Stimulated activated CD4-positive, alpha-beta T cell treated with anti-CD3 and anti-CD28 coated beads, Interleukin-4, amount 100 ng/mL, for 1 hour (primary cell): ENCODE measurements around the gene GGA3.
"Not testable (repeated sequence)": the region's sequence is repeated elsewhere in the genome, so short reads cannot be mapped to it uniquely, and the experiment has no call there.

Experiments
- DNase-seq: peaks from one replicate; pipeline ENCODE4 v3.0.0-alpha.2; 2020

Gene GGA3

GRCh38 chr17:75261336-75262111 lies at the start of gene GGA3, which contains the start of gene MRPS7:
Gene GGA3, minus strand, starts transcription at chr17:75261606. Its CDS starts 19 bp downstream, at chr17:75261587.
Gene MRPS7, plus strand, starts transcription at chr17:75261879. Its CDS starts 22 bp downstream, at chr17:75261901.
- peak; percentile 96 for DNase-seq

DNA sequence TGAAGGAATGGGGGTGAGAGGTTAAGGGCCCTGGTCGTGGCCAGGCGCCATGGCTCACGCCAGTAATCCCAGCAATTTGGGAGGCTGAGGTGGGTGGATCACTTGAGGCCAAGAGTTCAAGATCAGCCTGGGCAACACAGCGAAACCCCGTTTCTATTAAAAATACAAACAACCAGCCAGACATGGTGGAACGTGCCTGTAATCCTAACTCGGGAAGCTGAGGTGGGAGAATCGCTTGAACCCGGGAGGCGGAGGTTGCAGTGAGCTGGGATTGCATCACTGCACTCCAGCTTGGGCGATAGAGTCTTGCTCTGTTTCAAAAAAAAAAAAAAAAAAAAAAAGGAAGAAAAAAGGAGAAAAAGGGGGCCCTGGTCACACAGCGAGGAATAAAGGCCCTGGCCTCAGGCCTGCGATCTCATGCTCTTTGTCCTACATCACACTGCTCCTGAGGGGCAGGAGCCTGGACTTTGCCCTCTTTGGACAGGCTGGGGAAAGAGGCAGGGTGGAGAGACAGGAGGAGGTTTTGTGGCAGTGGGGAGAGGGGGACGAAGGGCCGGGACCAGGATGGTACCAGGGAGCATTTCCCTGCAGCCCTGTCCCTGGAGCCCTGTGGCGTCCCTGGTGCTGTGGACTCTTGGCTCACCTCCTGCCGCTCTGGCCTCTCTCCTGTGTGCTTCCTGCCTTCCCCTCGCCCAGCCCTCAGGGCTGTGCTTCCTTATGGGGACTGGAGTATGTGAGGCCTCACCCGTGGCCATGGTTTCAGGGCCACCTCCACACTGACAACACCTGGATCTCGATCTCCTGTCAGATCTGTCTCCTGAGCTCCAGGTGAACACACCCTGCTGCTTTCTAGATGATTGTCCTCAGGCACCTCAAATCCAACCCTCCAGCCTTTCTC lies 47.6 kb upstream of the GGA3 start:
- no peak for DNase-seq

DNA sequence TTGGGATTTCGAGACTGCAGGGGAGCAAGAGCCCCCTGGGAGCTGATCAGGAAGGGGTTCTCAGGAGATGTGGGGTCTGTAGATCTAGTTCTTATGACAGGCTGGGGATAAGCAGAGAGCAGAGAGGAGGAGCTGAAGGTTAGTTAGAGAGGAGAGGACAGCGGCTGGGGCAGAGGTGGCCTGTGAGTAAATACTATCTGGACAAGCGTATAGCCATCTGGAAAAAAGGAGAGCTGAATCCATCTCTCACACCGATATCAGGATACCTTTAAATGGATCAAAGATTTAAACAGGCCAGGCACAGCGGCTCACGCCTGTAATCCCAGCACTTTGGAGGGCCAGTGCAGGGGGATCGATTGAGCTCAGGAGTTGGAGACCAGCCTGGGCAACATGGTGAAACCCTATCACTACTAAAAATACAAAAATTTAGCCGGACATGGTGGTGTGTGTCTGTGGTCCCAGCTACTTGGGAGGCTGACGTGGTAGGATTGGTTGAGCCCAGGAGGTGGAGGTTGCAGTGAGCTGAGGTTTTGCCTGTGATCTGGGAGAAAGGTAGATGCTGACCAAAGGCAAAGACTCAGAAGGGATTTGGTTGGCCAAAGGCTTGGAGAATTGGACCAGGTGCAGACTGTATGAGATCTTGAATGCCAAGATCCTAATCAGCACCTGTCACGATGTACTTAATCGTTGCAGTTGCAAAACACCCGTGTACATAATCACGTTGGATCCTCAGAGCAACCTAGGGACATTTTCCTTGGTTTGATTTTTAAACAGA lies 46.7 kb upstream of the GGA3 start:
- DNase-seq: no peak

- no peak for DNase-seq
Observed at GRCh38 chr17:75301502-75302206, 40.2 kb upstream of the GGA3 start.

- no peak for DNase-seq
Observed at GRCh38 chr17:75301049-75301448, 39.6 kb upstream of the GGA3 start.

DNA sequence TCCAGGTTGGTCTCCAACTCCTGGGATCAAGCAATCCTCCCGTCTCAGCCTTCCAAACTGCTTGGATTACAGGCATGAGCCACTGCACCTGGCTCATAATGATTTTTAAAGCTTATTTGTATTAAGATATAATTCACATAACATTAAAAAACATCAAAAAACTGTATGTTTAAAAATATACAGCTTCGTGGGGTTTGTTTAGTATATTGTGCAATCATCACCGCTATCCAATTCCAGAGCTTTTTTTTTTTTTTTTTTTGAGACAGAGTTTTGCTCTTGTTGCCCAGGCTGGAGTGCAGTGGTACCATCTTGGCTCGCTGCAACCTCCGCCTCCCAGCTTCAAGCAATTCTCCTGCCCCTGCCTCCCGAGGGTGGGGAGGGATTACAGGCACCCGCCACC lies 38.9 kb upstream of the GGA3 start:
- no peak for DNase-seq

GRCh38 chr17:75295201-75296158 lies 34.1 kb upstream of the GGA3 start:
- DNase-seq: no peak

GRCh38 chr17:75292810-75293448 lies 31.5 kb upstream of the GGA3 start:
- DNase-seq: not testable (repeated sequence)

GRCh38 chr17:75289832-75290337 lies 28.5 kb upstream of the GGA3 start:
- peak; percentile 72 for DNase-seq

GRCh38 chr17:75289115-75289831 lies 27.9 kb upstream of the GGA3 start, which contains the start of gene SLC25A19:
Gene SLC25A19, minus strand, starts transcription at chr17:75289433. Its CDS starts 2,669 bp downstream, at chr17:75286764.
- DNase-seq: peak; percentile 93

GRCh38 chr17:75288770-75289114 lies 27.3 kb upstream of the GGA3 start:
- no peak for DNase-seq

DNA sequence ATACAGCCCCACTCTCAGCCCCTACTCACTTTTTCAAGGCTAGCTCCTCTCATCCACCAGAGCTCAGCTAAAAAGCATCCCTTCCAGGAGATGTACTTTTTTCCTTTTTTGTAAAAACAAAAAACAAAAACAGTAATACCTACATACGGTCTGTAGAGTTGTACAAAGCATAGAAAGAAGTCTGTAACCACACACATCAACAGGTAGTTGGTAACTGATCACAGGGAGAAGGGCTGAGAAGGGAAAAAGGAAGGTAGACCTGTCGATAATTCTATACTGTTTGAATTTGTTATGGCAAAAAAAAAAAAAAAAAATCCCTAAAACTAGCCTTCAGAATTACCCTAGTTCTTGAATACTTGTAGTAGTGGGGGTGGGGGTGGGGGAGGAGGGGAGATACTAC lies 27.0 kb upstream of the GGA3 start:
- no peak for DNase-seq

DNA sequence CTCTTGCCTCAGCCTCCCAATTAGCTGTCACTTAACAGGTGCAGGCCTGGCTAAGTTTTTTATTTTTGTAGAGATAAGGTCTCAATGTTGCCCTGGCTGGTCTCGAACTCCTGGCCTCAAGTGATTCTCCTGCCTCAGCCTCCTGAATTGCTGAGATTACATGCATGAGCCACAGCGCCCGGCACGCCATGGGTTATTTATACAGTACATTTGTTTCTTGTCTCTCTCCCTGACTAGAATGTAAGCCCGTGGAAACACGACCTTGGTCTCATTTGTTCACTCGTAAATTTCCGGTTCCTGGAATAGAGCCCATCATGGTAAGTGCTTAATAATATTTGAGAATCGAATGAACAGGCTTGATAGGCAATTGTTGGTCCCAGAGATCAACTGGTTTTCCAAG lies 25.8 kb upstream of the GGA3 start:
- DNase-seq: no peak

DNA sequence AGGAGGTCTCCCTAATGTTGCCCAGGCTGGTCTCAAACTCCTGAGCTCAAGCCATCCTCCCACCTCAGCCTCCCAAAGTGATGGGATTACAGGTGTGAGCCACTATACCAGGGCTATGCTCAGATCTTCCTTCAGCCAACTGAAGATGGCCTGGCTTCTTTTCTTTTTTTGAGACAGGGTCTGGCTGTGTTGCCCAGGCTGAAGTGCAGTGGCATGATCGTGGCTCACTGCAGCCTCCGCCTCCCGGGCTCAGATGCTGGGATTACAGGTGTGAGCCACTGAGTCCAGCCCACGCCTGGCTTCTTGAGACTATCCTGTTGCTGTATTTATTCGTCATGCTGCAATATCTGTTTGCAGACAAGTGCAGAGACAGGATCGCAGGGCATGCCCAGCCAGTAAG lies 23.7 kb upstream of the GGA3 start:
- no peak for DNase-seq

GRCh38 chr17:75280189-75280588 lies 18.8 kb upstream of the GGA3 start:
- DNase-seq: not testable (repeated sequence)

- DNase-seq: no peak
Observed at GRCh38 chr17:75277664-75278071, 16.3 kb upstream of the GGA3 start.

DNA sequence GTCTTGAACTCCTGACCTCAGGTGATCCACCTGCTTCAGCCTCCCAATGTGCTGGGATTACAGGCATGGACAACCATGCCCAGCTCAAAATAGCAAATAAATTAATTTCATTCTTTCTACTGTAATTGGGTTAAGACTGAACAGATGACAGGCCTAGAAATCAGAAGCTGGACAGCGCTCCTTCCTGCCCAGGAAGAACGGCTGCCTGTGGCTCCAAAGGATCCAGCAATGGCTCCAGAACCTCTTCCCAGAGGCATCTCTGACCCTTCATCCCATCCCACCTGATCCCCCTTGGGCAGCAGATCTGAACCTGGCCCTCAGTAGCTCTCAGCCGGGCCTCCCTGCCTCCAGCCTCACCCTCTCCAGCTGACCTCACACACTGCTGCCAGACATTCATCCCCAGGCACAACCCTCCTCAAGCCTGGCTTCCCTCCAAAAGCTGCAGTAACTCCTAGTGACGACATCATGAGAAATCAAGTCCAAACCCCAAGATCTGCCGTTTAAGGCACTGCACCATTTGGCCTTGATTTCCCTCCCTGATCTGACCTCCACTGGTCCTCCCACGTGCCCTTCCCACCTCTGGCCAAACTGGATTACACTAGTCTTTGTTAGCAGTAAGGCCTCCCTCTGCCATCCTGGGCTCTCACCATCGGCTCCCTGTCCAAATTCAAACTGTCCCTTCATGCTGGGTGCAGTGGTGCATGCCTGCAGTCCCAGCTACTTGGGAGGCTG lies 12.7 kb upstream of the GGA3 start:
- DNase-seq: no peak

GRCh38 chr17:75272848-75273184 lies 11.4 kb upstream of the GGA3 start:
- no peak for DNase-seq
